CD8-positive, alpha-beta memory T cell (primary cell): ENCODE measurements around the gene PTOV1. TPM values are rescaled to one million over a fixed set of nuclear protein-coding genes. Genes with fewer than 3 reads are reported as not detected.

Source experiments
- CTCF ChIA-PET: fragments of 350-600 bp; sonication (Branson Sonifier 250); formaldehyde crosslinking; loops from one replicate; lab custom pipeline; 2021; ENCODE audit warnings: antibody characterized with exemption; lab: Charles Lee
- POLR2A ChIA-PET: fragments of 350-600 bp; sonication (Branson Sonifier 250); formaldehyde crosslinking; loops from one replicate; lab custom pipeline; 2021; ENCODE audit warnings: antibody characterized with exemption; lab: Charles Lee
- DNase-seq, 5 donors: peaks; one replicate each; pipeline versions ENCODE4 v3.0.0 to v3.0.0-alpha.2; 2020 to 2022; ENCODE audit warnings: mixed read lengths in 1 of 5
- H3K27ac ChIP-seq: one replicate; pipeline ENCODE4 v1.7.0; 2013; ENCODE audit warnings: low read depth, mild to moderate bottlenecking, low read length, moderate library complexity
- H3K27me3 ChIP-seq: 2 replicates; pipeline ENCODE4 v1.7.0; 2013; ENCODE audit warnings: low read length, mild to moderate bottlenecking; ENCODE audit not compliant: insufficient read depth, poor library complexity, severe bottlenecking
- H3K36me3 ChIP-seq: 2 replicates; pipeline ENCODE4 v1.7.0; 2013; ENCODE audit warnings: mild to moderate bottlenecking, low read length, moderate library complexity; ENCODE audit not compliant: insufficient read depth
- H3K4me1 ChIP-seq: 2 replicates; pipeline ENCODE4 v1.7.0; 2013; ENCODE audit warnings: mild to moderate bottlenecking, low read length, moderate library complexity; ENCODE audit not compliant: insufficient read depth
- H3K4me3 ChIP-seq: 2 replicates; pipeline ENCODE4 v1.7.0; 2013; ENCODE audit warnings: mild to moderate bottlenecking, low read length
- H3K9me3 ChIP-seq: 2 replicates; pipeline ENCODE4 v1.7.0; 2013; ENCODE audit warnings: mild to moderate bottlenecking, low read length
- H3K27ac Mint-ChIP-seq, 8 donors: one replicate each; pipeline ENCODE4 v1.8.0; 2020 to 2021; ENCODE audit warnings: mixed read lengths in 8 of 8, mild to moderate bottlenecking in 6 of 8, inconsistent platforms in 3 of 8, moderate library complexity in 3 of 8
- H3K27me3 Mint-ChIP-seq, 2 donors: one replicate each; pipeline ENCODE4 v1.8.0; 2020 to 2021; ENCODE audit warnings: mixed read lengths in 2 of 2, mild to moderate bottlenecking in 1 of 2, moderate library complexity in 1 of 2
- H3K36me3 Mint-ChIP-seq, 3 donors: one replicate each; pipeline ENCODE4 v1.8.0; 2020 to 2021; ENCODE audit warnings: mixed read lengths in 3 of 3, inconsistent platforms in 1 of 3, mild to moderate bottlenecking in 1 of 3
- H3K4me1 Mint-ChIP-seq, 3 donors: one replicate each; pipeline ENCODE4 v1.8.0; 2020 to 2021; ENCODE audit warnings: mixed read lengths in 3 of 3, inconsistent platforms in 1 of 3, mild to moderate bottlenecking in 1 of 3
- H3K4me3 Mint-ChIP-seq, 7 donors: one replicate each; pipeline ENCODE4 v1.8.0; 2020 to 2021; ENCODE audit warnings: mixed read lengths in 7 of 7, mild to moderate bottlenecking in 6 of 7, moderate library complexity in 4 of 7, inconsistent platforms in 2 of 7
- H3K9me3 Mint-ChIP-seq, 5 donors: one replicate each; pipeline ENCODE4 v1.8.0; 2020 to 2022; ENCODE audit warnings: mixed read lengths in 5 of 5, mild to moderate bottlenecking in 3 of 5, moderate library complexity in 2 of 5, inconsistent platforms in 1 of 5
- polyA plus RNA-seq: library from polyadenylated mRNA; unstranded; fragments of 300-500 nt; fragmentation: Illumina TruSeq; gene quantifications from one replicate; pipeline ENCODE4 v1.2.3, GENCODE V29; 2021
- total RNA-seq, 2 experiments: library from RNA; stranded (reverse); gene quantifications; one replicate each; pipeline ENCODE4 v1.2.3, GENCODE V29; 2021

Gene PTOV1
- total and polyA plus RNA-seq, 3 experiments from 2014 or later, result 47.7 to 93.7 (median 91.9) TPM

- POLR2A ChIA-PET, result no interaction called here
- Mint-ChIP-seq H3K36me3 (peaks cover 4 to 41% (median 5%) of the 10 kb centered on the region in 3 donors), H3K4me1 (peaks cover 4 to 14% (median 7%) of the 10 kb centered on the region in 3 donors), H3K4me3 (no peak overlapping the region), H3K27me3 (peaks cover 0 to 2% of the 10 kb centered on the region in 2 donors), H3K27ac (no peak overlapping the region), H3K9me3 (no peaks in the 10 kb centered on the region)
- H3K36me3 ChIP-seq, result peaks cover 16% of the 10 kb centered on the region
- H3K4me1 ChIP-seq, result peaks cover 5% of the 10 kb centered on the region
- no peak overlapping the region for H3K4me3 ChIP-seq
- H3K9me3 ChIP-seq, result no peaks in the 10 kb centered on the region
- CTCF ChIA-PET, result no interaction called here
- H3K27me3 ChIP-seq, result no peaks in the 10 kb centered on the region
- DNase-seq, result no peak
- H3K27ac ChIP-seq, result no peak overlapping the region
Observed at GRCh38 chr19:49887037-49887664, 36.2 kb downstream of the PTOV1 start.

GRCh38 chr19:49887665-49888509, 36.9 kb downstream of the PTOV1 start:
- peaks cover 7 to 19% (median 10%) of the 10 kb centered on the region in 3 donors for H3K4me1 Mint-ChIP-seq
- H3K4me3 Mint-ChIP-seq, result no peak overlapping the region
- no peaks in the 10 kb centered on the region for H3K9me3 Mint-ChIP-seq
- H3K9me3 ChIP-seq, result no peaks in the 10 kb centered on the region
- H3K27me3 Mint-ChIP-seq, result peaks cover 0 to 2% of the 10 kb centered on the region in 2 donors
- no peaks in the 10 kb centered on the region for H3K27me3 ChIP-seq
- H3K36me3 ChIP-seq, result peaks cover 11% of the 10 kb centered on the region
- H3K36me3 Mint-ChIP-seq, result peaks cover 4 to 34% (median 5%) of the 10 kb centered on the region in 3 donors
- H3K27ac Mint-ChIP-seq, result no peak overlapping the region
- no peak overlapping the region for H3K27ac ChIP-seq
- no peak for DNase-seq
- no peak overlapping the region for H3K4me3 ChIP-seq
- peaks cover 5% of the 10 kb centered on the region for H3K4me1 ChIP-seq
- CTCF ChIA-PET, result no interaction called here
- POLR2A ChIA-PET, result no interaction called here

- Histone ChIP-seq H3K36me3 (peaks cover 5% of the 10 kb centered on the region), H3K9me3 (no peaks in the 10 kb centered on the region), H3K27me3 (no peaks in the 10 kb centered on the region), H3K27ac (no peak overlapping the region), H3K4me1 (peaks cover 5% of the 10 kb centered on the region), H3K4me3 (no peak overlapping the region)
- H3K27me3 Mint-ChIP-seq, result peaks cover 0 to 2% of the 10 kb centered on the region in 2 donors
- peaks cover under 1 to 28% (median 2%) of the 10 kb centered on the region in 3 donors for H3K36me3 Mint-ChIP-seq
- DNase-seq, result no peak
- POLR2A ChIA-PET, result no interaction called here
- peak overlapping the region in 2 of 7 donors; percentile 37 to 86 for H3K4me3 Mint-ChIP-seq
- no peak overlapping the region for H3K27ac Mint-ChIP-seq
- peaks cover 7 to 19% (median 13%) of the 10 kb centered on the region in 3 donors for H3K4me1 Mint-ChIP-seq
- CTCF ChIA-PET, result no interaction called here
- no peaks in the 10 kb centered on the region for H3K9me3 Mint-ChIP-seq
Observed at GRCh38 chr19:49888510-49888824, 37.5 kb downstream of the PTOV1 start.

- POLR2A ChIA-PET, result interaction anchor here (1.1 kb wide), 1 partner anchor 12 kb away, joined by 3 read pairs; the partner anchor contains the start of genes AKT1S1 and TBC1D17
- H3K4me3 ChIP-seq, result no peak overlapping the region
- peaks cover 5% of the 10 kb centered on the region for H3K4me1 ChIP-seq
- peak overlapping the region; percentile 38 for H3K27ac ChIP-seq
- H3K27ac Mint-ChIP-seq, result peak overlapping the region in 2 of 8 donors; percentile 27 to 32
- peaks cover 0 to 2% of the 10 kb centered on the region in 2 donors for H3K27me3 Mint-ChIP-seq
- peaks cover 0 to 22% (median 2%) of the 10 kb centered on the region in 3 donors for H3K36me3 Mint-ChIP-seq
- no peaks in the 10 kb centered on the region for H3K36me3 ChIP-seq
- H3K9me3 ChIP-seq, result no peaks in the 10 kb centered on the region
- H3K27me3 ChIP-seq, result no peaks in the 10 kb centered on the region
- CTCF ChIA-PET, result interaction anchor here (0.6 to 1.0 kb wide), 2 partner anchors 13 to 39 kb away, joined by 3 to 4 read pairs; partner anchors contain the start of gene ATF5
- H3K4me3 Mint-ChIP-seq, result peak overlapping the region in 5 of 7 donors; percentile 8 to 47 (median 35)
- no peak for DNase-seq
- H3K4me1 Mint-ChIP-seq, result peaks cover 7 to 19% (median 13%) of the 10 kb centered on the region in 3 donors
- H3K9me3 Mint-ChIP-seq, result no peaks in the 10 kb centered on the region
Observed at GRCh38 chr19:49889038-49889686, 38.2 kb downstream of the PTOV1 start.

- Histone ChIP-seq H3K4me3 (peak overlapping the region; percentile 59), H3K27me3 (no peaks in the 10 kb centered on the region), H3K9me3 (no peaks in the 10 kb centered on the region), H3K27ac (peak overlapping the region; percentile 38), H3K36me3 (no peaks in the 10 kb centered on the region), H3K4me1 (peaks cover 5% of the 10 kb centered on the region)
- POLR2A ChIA-PET, result interaction anchor here (1.1 kb wide), 2 partner anchors 13 to 39 kb away, joined by 3 to 7 read pairs; partner anchors contain the start of genes AKT1S1, ATF5, NUP62 and TBC1D17
- Mint-ChIP-seq H3K9me3 (no peaks in the 10 kb centered on the region), H3K27ac (peak overlapping the region; percentile 68 to 91 (median 85)), H3K27me3 (peaks cover 0 to 2% of the 10 kb centered on the region in 2 donors), H3K4me3 (peak overlapping the region; percentile 65 to 85 (median 83)), H3K36me3 (peaks cover 0 to 16% (median 0%) of the 10 kb centered on the region in 3 donors), H3K4me1 (peaks cover 7 to 19% (median 13%) of the 10 kb centered on the region in 3 donors)
- CTCF ChIA-PET, result interaction anchor here (0.7 to 1.3 kb wide), 8 partner anchors 9 to 77 kb away, joined by 3 to 6 read pairs (median 3); partner anchors contain the start of genes AKT1S1, ATF5, FUZ and PTOV1
- peak; percentile 56 to 76 (median 70) for DNase-seq
Observed at GRCh38 chr19:49889687-49890348, 38.9 kb downstream of the PTOV1 start.

GRCh38 chr19:49890349-49891311, 39.7 kb downstream of the PTOV1 start:
- Mint-ChIP-seq H3K4me1 (peaks cover 7 to 24% (median 16%) of the 10 kb centered on the region in 3 donors), H3K4me3 (peak overlapping the region; percentile 65 to 85 (median 83)), H3K27me3 (peaks cover 0 to 2% of the 10 kb centered on the region in 2 donors), H3K9me3 (no peaks in the 10 kb centered on the region), H3K27ac (peak overlapping the region; percentile 68 to 92 (median 86)), H3K36me3 (peaks cover 0 to 10% (median 0%) of the 10 kb centered on the region in 3 donors)
- DNase-seq, result peak in 4 of 5 donors; percentile 50 to 71 (median 70)
- Histone ChIP-seq H3K4me3 (peak overlapping the region; percentile 59), H3K27me3 (no peaks in the 10 kb centered on the region), H3K36me3 (no peaks in the 10 kb centered on the region), H3K4me1 (peaks cover 5% of the 10 kb centered on the region), H3K9me3 (no peaks in the 10 kb centered on the region), H3K27ac (peak overlapping the region; percentile 38)
- CTCF ChIA-PET, result interaction anchor here (0.7 to 1.7 kb wide), 10 partner anchors 9 to 78 kb away, joined by 3 to 6 read pairs (median 3); partner anchors contain the start of genes AKT1S1, ATF5, FUZ and NUP62
- POLR2A ChIA-PET, result interaction anchor here (0.5 to 1.1 kb wide), 2 partner anchors 38 to 546 kb away, joined by 3 to 7 read pairs; partner anchors contain the start of genes ATF5 and NUP62
